ENCODE results near the gene PHLDB2. TPM values are rescaled to one million over a fixed set of nuclear protein-coding genes. Genes with fewer than 3 reads are reported as not detected.

Gene PHLDB2
- total RNA-seq, 1 experiment from 2014 or later: 60.5 TPM

GRCh38 chr3:111952866-111953450, 93.9 kb downstream of the PHLDB2 start:
- Mint-ChIP-seq H3K27ac (ENCODE audit: unreplicated experiment) (no peak overlapping the region), H3K36me3 (ENCODE audit: insufficient read depth, unreplicated experiment) (peaks cover 25% of the 10 kb centered on the region), H3K27me3 (ENCODE audit: insufficient read depth, unreplicated experiment) (no peaks in the 10 kb centered on the region), H3K4me3 (ENCODE audit: unreplicated experiment) (no peak overlapping the region), H3K4me1 (ENCODE audit: low read depth, unreplicated experiment) (no peaks in the 10 kb centered on the region), H3K9me3 (ENCODE audit: unreplicated experiment) (no peaks in the 10 kb centered on the region)
- Histone ChIP-seq H3K4me1 (no peaks in the 10 kb centered on the region), H3K4me3 (ENCODE audit: low read depth, low read length) (no peak overlapping the region), H3K9me3 (no peaks in the 10 kb centered on the region), H3K27me3 (replicated peaks; ENCODE audit: control insufficient read depth, insufficient read depth, low read length) (no peaks in the 10 kb centered on the region), H3K36me3 (ENCODE audit: control insufficient read depth, insufficient read depth, low read length) (peaks cover 2% of the 10 kb centered on the region; the same call in 1 of the 2 replicates)
- DNase-seq: no peak
- POLR2A ChIA-PET: no interaction called here
- TF ChIP-seq CTCF (IDR thresholded peaks at IDR 0.05; ENCODE audit: insufficient read depth in 1 of 2, low read depth in 1 of 2, low read length in 1 of 2, severe bottlenecking in 1 of 2, unreplicated experiment in 1 of 2): no peak
- BruUV-seq (replicated peaks): no TSS peak
- CTCF ChIA-PET: no interaction called here
- intact Hi-C loops (cut with micrococcal nuclease; ENCODE audit: unreplicated experiment): no loop called here

GRCh38 chr3:111954228-111954990, 95.3 kb downstream of the PHLDB2 start:
- peaks cover 2% of the 10 kb centered on the region; the same call in 1 of the 2 replicates for H3K36me3 ChIP-seq (ENCODE audit: control insufficient read depth, insufficient read depth, low read length)
- no TSS peak for BruUV-seq (replicated peaks)
- POLR2A ChIA-PET: no interaction called here

GRCh38 chr3:111955876-111956275, 96.8 kb downstream of the PHLDB2 start:
- TF ChIP-seq CTCF (IDR thresholded peaks at IDR 0.05; ENCODE audit: insufficient read depth in 1 of 2, low read depth in 1 of 2, low read length in 1 of 2, severe bottlenecking in 1 of 2, unreplicated experiment in 1 of 2): no peak
- no peak overlapping the region for H3K27ac Mint-ChIP-seq (ENCODE audit: unreplicated experiment)
- no peaks in the 10 kb centered on the region for H3K4me1 Mint-ChIP-seq (ENCODE audit: low read depth, unreplicated experiment)
- ChIA-PET CTCF (no interaction called here), POLR2A (no interaction called here)
- BruUV-seq (replicated peaks): no TSS peak
- H3K4me3 Mint-ChIP-seq (ENCODE audit: unreplicated experiment): no peak overlapping the region
- peaks cover 6% of the 10 kb centered on the region for H3K36me3 Mint-ChIP-seq (ENCODE audit: insufficient read depth, unreplicated experiment)
- no peaks in the 10 kb centered on the region for H3K4me1 ChIP-seq
- H3K4me3 ChIP-seq (ENCODE audit: low read depth, low read length): no peak overlapping the region
- no peaks in the 10 kb centered on the region for H3K27me3 Mint-ChIP-seq (ENCODE audit: insufficient read depth, unreplicated experiment)
- intact Hi-C loops (cut with micrococcal nuclease; ENCODE audit: unreplicated experiment): no loop called here
- no peaks in the 10 kb centered on the region for H3K9me3 ChIP-seq
- H3K36me3 ChIP-seq (ENCODE audit: control insufficient read depth, insufficient read depth, low read length): peaks cover 2% of the 10 kb centered on the region; the same call in 1 of the 2 replicates
- no peaks in the 10 kb centered on the region for H3K9me3 Mint-ChIP-seq (ENCODE audit: unreplicated experiment)
- H3K27me3 ChIP-seq (replicated peaks; ENCODE audit: control insufficient read depth, insufficient read depth, low read length): no peaks in the 10 kb centered on the region
- no peak for DNase-seq

More at GRCh38 chr3:111954228-111954990, 95.3 kb downstream of the PHLDB2 start:
- Histone ChIP-seq H3K4me1 (no peaks in the 10 kb centered on the region), H3K4me3 (ENCODE audit: low read depth, low read length) (no peak overlapping the region), H3K27me3 (replicated peaks; ENCODE audit: control insufficient read depth, insufficient read depth, low read length) (no peaks in the 10 kb centered on the region), H3K9me3 (no peaks in the 10 kb centered on the region)
- intact Hi-C loops (cut with micrococcal nuclease; ENCODE audit: unreplicated experiment): no loop called here
- Mint-ChIP-seq H3K36me3 (ENCODE audit: insufficient read depth, unreplicated experiment) (peaks cover 19% of the 10 kb centered on the region), H3K27me3 (ENCODE audit: insufficient read depth, unreplicated experiment) (no peaks in the 10 kb centered on the region), H3K4me3 (ENCODE audit: unreplicated experiment) (no peak overlapping the region), H3K4me1 (ENCODE audit: low read depth, unreplicated experiment) (no peaks in the 10 kb centered on the region), H3K9me3 (ENCODE audit: unreplicated experiment) (no peaks in the 10 kb centered on the region), H3K27ac (ENCODE audit: unreplicated experiment) (no peak overlapping the region)
- CTCF ChIA-PET: no interaction called here
- DNase-seq: no peak
- TF ChIP-seq CTCF (IDR thresholded peaks at IDR 0.05; ENCODE audit: insufficient read depth in 1 of 2, low read depth in 1 of 2, low read length in 1 of 2, severe bottlenecking in 1 of 2, unreplicated experiment in 1 of 2): no peak

Measured in Caco-2 (cell line).